Caco-2 (cell line): ENCODE data around the gene DLX1. TPM values are rescaled to one million over a fixed set of nuclear protein-coding genes. Genes with fewer than 3 reads are reported as not detected.

Experiments
- BruUV-seq: library from RNA; stranded (reverse); fragments of 400-500 nt; replicated peaks from 2 replicates; lab custom pipeline; 2021; lab: Mats Ljungman, UMichigan
- CTCF ChIA-PET: fragments of 300-600 bp; sonication (Branson Sonifier 250); formaldehyde crosslinking; loops from one replicate; lab custom pipeline; 2022; ENCODE audit warnings: antibody characterized with exemption; lab: Charles Lee
- POLR2A ChIA-PET: fragments of 300-600 bp; sonication (Branson Sonifier 250); formaldehyde crosslinking; loops from one replicate; lab custom pipeline; 2022; ENCODE audit warnings: antibody characterized with exemption; lab: Charles Lee
- DNase-seq, 2 experiments: peaks; one replicate each; pipeline versions ENCODE4 v3.0.0 to v3.0.0-alpha.2; 2020 to 2022
- H3K27me3 ChIP-seq: replicated peaks from 2 replicates; pipeline ENCODE4 v1.6.0; 2011; ENCODE audit warnings: low read length; ENCODE audit not compliant: control insufficient read depth, insufficient read depth
- H3K36me3 ChIP-seq: 2 replicates; pipeline ENCODE4 v1.5.1; 2011; ENCODE audit warnings: low read length; ENCODE audit not compliant: control insufficient read depth, insufficient read depth
- H3K4me1 ChIP-seq: fragments of 250-450 bp; sonication (Bioruptor Pico); 2 replicates; pipeline ENCODE4 v1.5.1; 2020; ENCODE audit warnings: mild to moderate bottlenecking
- H3K4me3 ChIP-seq: 2 replicates; pipeline ENCODE4 v1.5.1; 2011; ENCODE audit warnings: low read depth, mild to moderate bottlenecking, control low read depth, low read length
- H3K9me3 ChIP-seq: fragments of 250-450 bp; sonication (Bioruptor Pico); 2 replicates; pipeline ENCODE4 v1.5.1; 2020; ENCODE audit warnings: mild to moderate bottlenecking, moderate library complexity
- H3K27ac Mint-ChIP-seq: one replicate; pipeline ENCODE4 v1.8.0; 2022; ENCODE audit warnings: mixed read lengths; ENCODE audit not compliant: unreplicated experiment
- H3K27me3 Mint-ChIP-seq: one replicate; pipeline ENCODE4 v1.8.0; 2022; ENCODE audit warnings: mixed read lengths; ENCODE audit not compliant: insufficient read depth, unreplicated experiment
- H3K36me3 Mint-ChIP-seq: one replicate; pipeline ENCODE4 v1.8.0; 2022; ENCODE audit warnings: mild to moderate bottlenecking, mixed read lengths; ENCODE audit not compliant: insufficient read depth, unreplicated experiment
- H3K4me1 Mint-ChIP-seq: one replicate; pipeline ENCODE4 v1.8.0; 2022; ENCODE audit warnings: low read depth, mixed read lengths; ENCODE audit not compliant: unreplicated experiment
- H3K4me3 Mint-ChIP-seq: one replicate; pipeline ENCODE4 v1.8.0; 2022; ENCODE audit warnings: mild to moderate bottlenecking, moderate library complexity, mixed read lengths; ENCODE audit not compliant: unreplicated experiment
- H3K9me3 Mint-ChIP-seq: one replicate; pipeline ENCODE4 v1.8.0; 2022; ENCODE audit warnings: mixed read lengths; ENCODE audit not compliant: unreplicated experiment
- intact Hi-C: fragments of 100-400 bp; cut with micrococcal nuclease; formaldehyde crosslinking; loops from one replicate; pipeline ENCODE4 v1.10.0; 2022; ENCODE audit not compliant: unreplicated experiment
- total RNA-seq: library from RNA; stranded (reverse); gene quantifications from 2 replicates; pipeline ENCODE4 v1.2.3, GENCODE V29; 2022
- TF ChIP-seq, protein P1 (sequence below), 2 experiments: fragments of 200-600 bp in 1 of 2; IDR thresholded peaks; 1 replicate in 1 of 2; 2 replicates in 1 of 2; pipeline versions ENCODE4 v1.5.1 to v1.8.0; 2011 to 2022; ENCODE audit warnings: antibody characterized with exemption in 1 of 2, control low read depth in 1 of 2, inconsistent platforms in 1 of 2, low read depth in 1 of 2, low read length in 1 of 2, mild to moderate bottlenecking in 1 of 2, moderate library complexity in 1 of 2; ENCODE audit not compliant: insufficient read depth in 1 of 2, severe bottlenecking in 1 of 2, unreplicated experiment in 1 of 2

Gene DLX1
- total RNA-seq, 1 experiment from 2014 or later, result 1.2 TPM

DNA sequence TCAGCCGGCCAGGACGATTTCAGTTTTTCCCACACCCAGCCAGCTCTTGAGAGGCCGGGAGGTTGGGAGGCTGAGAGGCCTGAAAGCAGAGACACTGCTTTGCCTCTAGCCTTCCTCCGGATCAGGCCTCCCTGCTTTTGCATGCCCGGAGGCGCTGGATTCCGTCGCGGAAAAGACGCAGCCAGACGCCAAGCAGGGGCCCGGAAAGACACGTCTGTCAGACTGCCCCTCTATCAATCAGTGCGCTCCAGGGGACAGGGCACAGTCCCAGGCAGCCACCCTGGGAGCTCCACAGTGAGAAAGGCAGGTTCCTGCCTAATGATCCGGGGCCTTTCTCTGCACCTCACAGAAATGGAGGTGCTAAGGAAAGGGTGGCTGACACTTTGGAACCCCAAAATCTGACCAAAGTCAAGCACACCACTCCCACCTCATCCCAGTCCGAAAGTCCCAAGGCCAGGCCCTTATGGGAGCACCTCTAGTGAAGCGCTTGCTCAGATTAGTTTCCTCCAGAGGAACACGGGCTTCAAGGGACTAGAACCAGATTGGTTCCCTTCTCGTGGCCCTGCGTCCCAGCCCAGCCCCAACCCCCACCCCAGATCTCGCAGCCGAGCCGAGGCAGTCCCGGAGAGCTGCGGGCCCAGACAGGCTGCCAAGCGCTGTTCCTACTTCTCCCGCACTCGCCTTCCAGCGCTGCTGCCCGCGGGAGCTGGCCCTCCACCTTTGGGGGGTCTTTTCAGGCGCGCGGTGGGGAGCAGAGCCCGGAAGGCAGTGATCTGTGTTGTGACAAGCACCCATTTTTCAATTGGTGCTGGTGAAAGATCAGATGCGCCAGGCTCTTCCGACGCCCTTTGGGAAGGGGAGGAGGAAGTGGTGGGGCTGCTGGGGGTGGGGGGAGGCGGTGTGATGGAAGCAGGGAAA is 5.0 kb downstream of the DLX1 start:
- ChIA-PET POLR2A (no interaction called here), CTCF (no interaction called here)
- Mint-ChIP-seq H3K27ac (no peak overlapping the region), H3K4me1 (no peaks in the 10 kb centered on the region), H3K4me3 (no peak overlapping the region), H3K36me3 (peaks cover 9% of the 10 kb centered on the region), H3K27me3 (peaks cover 12% of the 10 kb centered on the region), H3K9me3 (no peaks in the 10 kb centered on the region)
- Histone ChIP-seq H3K9me3 (no peaks in the 10 kb centered on the region), H3K4me3 (no peak overlapping the region), H3K4me1 (no peaks in the 10 kb centered on the region; the same call in 1 of the 2 replicates), H3K36me3 (no peaks in the 10 kb centered on the region), H3K27me3 (0 out of 2 replicates have a peak, but pooled peaks cover under 1% of the 10 kb centered on the region)
- intact Hi-C loops, result no loop called here
- TF ChIP-seq, protein P1, sequence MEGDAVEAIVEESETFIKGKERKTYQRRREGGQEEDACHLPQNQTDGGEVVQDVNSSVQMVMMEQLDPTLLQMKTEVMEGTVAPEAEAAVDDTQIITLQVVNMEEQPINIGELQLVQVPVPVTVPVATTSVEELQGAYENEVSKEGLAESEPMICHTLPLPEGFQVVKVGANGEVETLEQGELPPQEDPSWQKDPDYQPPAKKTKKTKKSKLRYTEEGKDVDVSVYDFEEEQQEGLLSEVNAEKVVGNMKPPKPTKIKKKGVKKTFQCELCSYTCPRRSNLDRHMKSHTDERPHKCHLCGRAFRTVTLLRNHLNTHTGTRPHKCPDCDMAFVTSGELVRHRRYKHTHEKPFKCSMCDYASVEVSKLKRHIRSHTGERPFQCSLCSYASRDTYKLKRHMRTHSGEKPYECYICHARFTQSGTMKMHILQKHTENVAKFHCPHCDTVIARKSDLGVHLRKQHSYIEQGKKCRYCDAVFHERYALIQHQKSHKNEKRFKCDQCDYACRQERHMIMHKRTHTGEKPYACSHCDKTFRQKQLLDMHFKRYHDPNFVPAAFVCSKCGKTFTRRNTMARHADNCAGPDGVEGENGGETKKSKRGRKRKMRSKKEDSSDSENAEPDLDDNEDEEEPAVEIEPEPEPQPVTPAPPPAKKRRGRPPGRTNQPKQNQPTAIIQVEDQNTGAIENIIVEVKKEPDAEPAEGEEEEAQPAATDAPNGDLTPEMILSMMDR (IDR thresholded peaks at IDR 0.05; ENCODE audit: insufficient read depth in 1 of 2, low read depth in 1 of 2, low read length in 1 of 2, severe bottlenecking in 1 of 2, unreplicated experiment in 1 of 2), result no peak
- no TSS peak for BruUV-seq
- peak in 1 of 2 experiments; percentile 30 for DNase-seq

DNA sequence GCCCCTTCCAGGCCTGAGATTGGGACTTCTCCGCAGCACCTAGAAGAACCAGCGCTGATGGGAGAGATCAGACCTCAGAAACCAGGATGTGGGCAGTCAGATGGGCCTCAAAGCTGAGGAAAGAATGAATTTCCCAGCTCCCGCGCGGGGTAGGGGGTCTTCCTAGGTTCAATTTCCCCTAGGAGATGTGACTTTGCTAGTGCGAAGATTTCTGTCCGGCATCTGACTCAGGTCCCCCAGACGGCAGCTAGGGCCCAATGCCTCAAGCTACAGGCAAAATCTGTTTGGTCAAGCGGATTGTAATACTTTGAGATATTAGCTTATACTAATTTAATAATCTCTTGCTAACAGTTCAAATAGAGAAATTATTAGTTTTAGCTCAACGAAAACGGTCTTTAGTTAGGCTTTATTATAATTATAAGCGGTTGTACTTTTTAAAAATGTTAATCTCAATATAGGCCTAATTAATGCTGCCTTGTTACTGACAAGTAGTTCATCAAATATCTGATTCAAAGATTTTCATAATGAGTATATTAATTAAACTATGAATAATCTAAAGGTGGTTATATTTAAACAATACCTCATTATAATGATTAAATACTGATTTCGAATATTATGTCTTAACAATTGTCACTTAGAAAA is 5.8 kb downstream of the DLX1 start:
- H3K27me3 ChIP-seq, result 0 out of 2 replicates have a peak, but pooled peaks cover 2% of the 10 kb centered on the region
- H3K4me3 ChIP-seq, result no peak overlapping the region
- peaks cover 6% of the 10 kb centered on the region for H3K4me1 Mint-ChIP-seq
- no peaks in the 10 kb centered on the region for H3K9me3 Mint-ChIP-seq
- peaks cover 7% of the 10 kb centered on the region for H3K36me3 Mint-ChIP-seq
- TF ChIP-seq, protein P1 (IDR thresholded peaks at IDR 0.05; ENCODE audit: insufficient read depth in 1 of 2, low read depth in 1 of 2, low read length in 1 of 2, severe bottlenecking in 1 of 2, unreplicated experiment in 1 of 2), result no peak
- H3K36me3 ChIP-seq, result no peaks in the 10 kb centered on the region
- H3K4me1 ChIP-seq, result peaks cover 4% of the 10 kb centered on the region; the same call in 1 of the 2 replicates
- no peak for DNase-seq
- peaks cover 11% of the 10 kb centered on the region for H3K27me3 Mint-ChIP-seq
- intact Hi-C loops, result no loop called here
- no peak overlapping the region for H3K4me3 Mint-ChIP-seq
- ChIA-PET POLR2A (no interaction called here), CTCF (interaction anchor here (0.6 kb wide), 1 partner anchor 31 kb away, joined by 4 read pairs; no protein-coding TSS in a partner anchor)
- BruUV-seq, result no TSS peak
- no peak overlapping the region for H3K27ac Mint-ChIP-seq
- H3K9me3 ChIP-seq, result no peaks in the 10 kb centered on the region

DNA sequence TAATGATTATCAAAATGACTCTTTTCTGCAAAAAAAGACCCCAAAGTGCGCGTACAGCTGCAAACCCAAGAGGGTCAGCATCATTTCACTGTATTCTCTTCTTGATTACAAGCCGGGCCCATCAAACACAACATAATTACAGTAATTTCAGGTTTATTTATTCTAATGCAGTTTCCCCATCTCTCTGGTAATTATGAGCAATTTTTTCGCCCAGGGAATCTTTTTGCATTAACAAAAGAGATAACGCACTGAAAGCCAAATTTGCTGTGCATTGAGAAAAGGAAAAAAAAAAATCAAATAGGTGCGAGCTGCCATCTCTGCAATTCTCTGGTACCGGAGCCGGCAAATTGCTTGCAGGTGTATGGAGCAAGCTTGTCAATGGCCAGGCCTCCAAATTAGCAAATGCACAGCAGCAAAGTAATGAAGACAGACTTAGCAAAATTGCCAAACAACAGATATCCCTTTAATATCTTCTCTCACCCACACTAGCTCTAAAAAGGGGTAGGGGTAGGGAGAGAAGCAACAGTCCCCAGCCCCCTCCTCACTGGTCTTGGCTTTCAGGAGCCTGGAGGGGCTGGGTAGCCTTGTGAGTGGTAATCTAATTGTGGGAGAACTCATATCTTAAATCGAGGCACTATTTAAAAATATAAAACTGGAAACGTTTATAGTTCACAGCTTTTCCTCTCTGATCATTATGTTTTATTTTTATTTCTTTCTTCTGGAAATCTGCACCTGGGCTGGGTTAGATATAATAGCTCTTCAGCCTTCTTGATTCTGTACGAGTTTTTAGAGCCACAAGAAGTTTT is 6.7 kb downstream of the DLX1 start:
- Histone ChIP-seq H3K9me3 (no peaks in the 10 kb centered on the region), H3K4me3 (no peak overlapping the region), H3K36me3 (no peaks in the 10 kb centered on the region), H3K4me1 (peaks cover 4% of the 10 kb centered on the region; the same call in 1 of the 2 replicates), H3K27me3 (0 out of 2 replicates have a peak, but pooled peaks cover 2% of the 10 kb centered on the region)
- CTCF ChIA-PET, result no interaction called here
- no peaks in the 10 kb centered on the region for H3K9me3 Mint-ChIP-seq
- intact Hi-C loops, result no loop called here
- DNase-seq, result no peak
- peaks cover 10% of the 10 kb centered on the region for H3K36me3 Mint-ChIP-seq
- H3K27me3 Mint-ChIP-seq, result peaks cover 10% of the 10 kb centered on the region
- POLR2A ChIA-PET, result no interaction called here
- no peak overlapping the region for H3K27ac Mint-ChIP-seq
- no TSS peak for BruUV-seq
- TF ChIP-seq, protein P1 (IDR thresholded peaks at IDR 0.05; ENCODE audit: insufficient read depth in 1 of 2, low read depth in 1 of 2, low read length in 1 of 2, severe bottlenecking in 1 of 2, unreplicated experiment in 1 of 2), result no peak
- H3K4me1 Mint-ChIP-seq, result peaks cover 6% of the 10 kb centered on the region
- H3K4me3 Mint-ChIP-seq, result no peak overlapping the region
